GM12878 (cell line): ENCODE results near the gene NELFE. TPM values are rescaled to one million over a fixed set of nuclear protein-coding genes. Genes with fewer than 3 reads are reported as not detected.

ENCODE experiments used
- GABPA ChIP-seq: IDR thresholded peaks from 2 replicates; pipeline ENCODE4 v1.6.1; 2014; ENCODE audit warnings: antibody characterized with exemption, low read depth, mild to moderate bottlenecking, inconsistent platforms
- LARP7 ChIP-seq: fragments of 450-650 bp; IDR thresholded peaks from 2 replicates; pipeline ENCODE4 v1.6.1; 2017; ENCODE audit warnings: mild to moderate bottlenecking
- MXI1 ChIP-seq: fragments of 150-350 bp; IDR thresholded peaks from 2 replicates; pipeline ENCODE4 v1.6.1; 2011; ENCODE audit warnings: low read depth, mild to moderate bottlenecking, inconsistent platforms, low read length, improper control_type of control experiment
- polyA plus RNA-seq, 11 experiments: library from polyadenylated mRNA; depleted of rRNA in 4 of 11; unstranded in 6 of 11; stranded (reverse) in 5 of 11; fragments of >200 nt; fragmentation: Nextera tagmentation in 4 of 11; fragmentation: Illumina TruSeq in 1 of 11; extraction: Ambion mirVana in 4 of 11; extraction: Trizol in 1 of 11; gene quantifications; 1 replicate in 1 of 11; 2 replicates in 10 of 11; pipeline versions ENCODE4 v1.2.1 to v1.2.3, GENCODE V29; 2011 to 2016; ENCODE audit warnings: inconsistent platforms in 2 of 11, missing spikeins in 2 of 11, low read depth in 1 of 11
- total RNA-seq, 4 experiments: library from RNA; depleted of rRNA in 3 of 4; stranded (reverse); fragments of >200 nt in 3 of 4; fragmentation: Illumina TruSeq in 1 of 4; extraction: Trizol in 1 of 4; gene quantifications; 2 replicates each; pipeline versions ENCODE4 v1.2.1 to v1.2.3, GENCODE V29; 2013 to 2021
- TF ChIP-seq, protein P1 (sequence below): fragments of 450-650 bp; IDR thresholded peaks from 2 replicates; pipeline ENCODE4 v1.6.1; 2017; ENCODE audit warnings: mild to moderate bottlenecking, moderate library complexity
- TF ChIP-seq, protein P2 (sequence below): IDR thresholded peaks from 2 replicates; pipeline ENCODE4 v1.6.1; 2012; ENCODE audit warnings: low read length, inconsistent platforms
- TF ChIP-seq, protein P3 (sequence below): fragments of 450-650 bp; IDR thresholded peaks from 2 replicates; pipeline ENCODE4 v1.6.1; 2017; ENCODE audit warnings: mild to moderate bottlenecking, moderate library complexity

Gene NELFE
- total and polyA plus RNA-seq, 10 of the 15 experiments (the other 5 are each of a cell fraction or from before 2014, with no cell fraction given), result 8.5 to 105 (median 59.7) TPM

DNA sequence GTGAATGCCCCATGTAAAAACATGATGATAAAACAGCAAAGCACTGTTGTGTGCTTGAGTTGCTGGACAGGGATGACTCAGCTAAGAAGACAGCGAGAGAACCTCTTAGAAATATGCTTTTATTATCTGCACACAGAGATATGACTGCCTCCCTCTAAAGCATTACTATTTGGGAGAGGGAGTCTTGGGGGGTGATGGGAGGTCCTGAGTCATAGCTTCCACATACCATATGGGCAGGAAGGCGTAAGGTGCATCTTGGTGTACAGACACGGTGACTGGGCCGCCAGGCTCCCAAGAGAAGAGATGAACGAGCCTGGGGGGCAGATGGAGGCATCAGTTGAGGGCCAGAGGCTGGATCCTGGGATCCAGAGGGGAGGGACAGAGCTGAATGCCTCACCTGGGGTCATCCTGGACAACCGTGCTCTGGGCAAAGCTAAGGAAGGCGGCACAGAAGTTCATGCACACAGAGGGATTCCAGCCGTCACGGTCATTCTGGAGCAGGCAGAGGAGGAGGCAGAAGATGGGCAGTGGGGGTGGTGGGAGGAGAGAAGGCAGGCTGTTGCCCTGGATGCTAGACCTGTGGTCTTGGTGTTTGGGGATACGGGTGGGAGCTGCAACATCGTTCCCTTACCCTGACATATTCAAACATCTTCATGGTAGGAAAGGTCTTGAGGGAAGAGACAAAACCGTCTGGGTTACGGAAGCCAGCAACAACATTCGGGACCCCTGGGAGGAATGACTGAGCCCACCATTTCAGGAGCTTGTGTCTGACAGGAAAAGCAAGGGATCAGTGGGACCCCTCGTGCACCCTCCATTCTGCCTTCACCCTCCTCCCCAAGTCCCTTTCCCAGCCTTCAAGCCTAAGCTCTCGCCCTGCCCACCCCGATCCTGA, 11.2 kb upstream of the NELFE start (continued):
- TF ChIP-seq, protein P1, sequence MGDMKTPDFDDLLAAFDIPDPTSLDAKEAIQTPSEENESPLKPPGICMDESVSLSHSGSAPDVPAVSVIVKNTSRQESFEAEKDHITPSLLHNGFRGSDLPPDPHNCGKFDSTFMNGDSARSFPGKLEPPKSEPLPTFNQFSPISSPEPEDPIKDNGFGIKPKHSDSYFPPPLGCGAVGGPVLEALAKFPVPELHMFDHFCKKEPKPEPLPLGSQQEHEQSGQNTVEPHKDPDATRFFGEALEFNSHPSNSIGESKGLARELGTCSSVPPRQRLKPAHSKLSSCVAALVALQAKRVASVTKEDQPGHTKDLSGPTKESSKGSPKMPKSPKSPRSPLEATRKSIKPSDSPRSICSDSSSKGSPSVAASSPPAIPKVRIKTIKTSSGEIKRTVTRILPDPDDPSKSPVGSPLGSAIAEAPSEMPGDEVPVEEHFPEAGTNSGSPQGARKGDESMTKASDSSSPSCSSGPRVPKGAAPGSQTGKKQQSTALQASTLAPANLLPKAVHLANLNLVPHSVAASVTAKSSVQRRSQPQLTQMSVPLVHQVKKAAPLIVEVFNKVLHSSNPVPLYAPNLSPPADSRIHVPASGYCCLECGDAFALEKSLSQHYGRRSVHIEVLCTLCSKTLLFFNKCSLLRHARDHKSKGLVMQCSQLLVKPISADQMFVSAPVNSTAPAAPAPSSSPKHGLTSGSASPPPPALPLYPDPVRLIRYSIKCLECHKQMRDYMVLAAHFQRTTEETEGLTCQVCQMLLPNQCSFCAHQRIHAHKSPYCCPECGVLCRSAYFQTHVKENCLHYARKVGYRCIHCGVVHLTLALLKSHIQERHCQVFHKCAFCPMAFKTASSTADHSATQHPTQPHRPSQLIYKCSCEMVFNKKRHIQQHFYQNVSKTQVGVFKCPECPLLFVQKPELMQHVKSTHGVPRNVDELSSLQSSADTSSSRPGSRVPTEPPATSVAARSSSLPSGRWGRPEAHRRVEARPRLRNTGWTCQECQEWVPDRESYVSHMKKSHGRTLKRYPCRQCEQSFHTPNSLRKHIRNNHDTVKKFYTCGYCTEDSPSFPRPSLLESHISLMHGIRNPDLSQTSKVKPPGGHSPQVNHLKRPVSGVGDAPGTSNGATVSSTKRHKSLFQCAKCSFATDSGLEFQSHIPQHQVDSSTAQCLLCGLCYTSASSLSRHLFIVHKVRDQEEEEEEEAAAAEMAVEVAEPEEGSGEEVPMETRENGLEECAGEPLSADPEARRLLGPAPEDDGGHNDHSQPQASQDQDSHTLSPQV, result no peak
- TF ChIP-seq LARP7, result no peak
- no peak for TF ChIP-seq GABPA
- TF ChIP-seq, protein P2, sequence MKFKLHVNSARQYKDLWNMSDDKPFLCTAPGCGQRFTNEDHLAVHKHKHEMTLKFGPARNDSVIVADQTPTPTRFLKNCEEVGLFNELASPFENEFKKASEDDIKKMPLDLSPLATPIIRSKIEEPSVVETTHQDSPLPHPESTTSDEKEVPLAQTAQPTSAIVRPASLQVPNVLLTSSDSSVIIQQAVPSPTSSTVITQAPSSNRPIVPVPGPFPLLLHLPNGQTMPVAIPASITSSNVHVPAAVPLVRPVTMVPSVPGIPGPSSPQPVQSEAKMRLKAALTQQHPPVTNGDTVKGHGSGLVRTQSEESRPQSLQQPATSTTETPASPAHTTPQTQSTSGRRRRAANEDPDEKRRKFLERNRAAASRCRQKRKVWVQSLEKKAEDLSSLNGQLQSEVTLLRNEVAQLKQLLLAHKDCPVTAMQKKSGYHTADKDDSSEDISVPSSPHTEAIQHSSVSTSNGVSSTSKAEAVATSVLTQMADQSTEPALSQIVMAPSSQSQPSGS, result no peak
- TF ChIP-seq, protein P3, sequence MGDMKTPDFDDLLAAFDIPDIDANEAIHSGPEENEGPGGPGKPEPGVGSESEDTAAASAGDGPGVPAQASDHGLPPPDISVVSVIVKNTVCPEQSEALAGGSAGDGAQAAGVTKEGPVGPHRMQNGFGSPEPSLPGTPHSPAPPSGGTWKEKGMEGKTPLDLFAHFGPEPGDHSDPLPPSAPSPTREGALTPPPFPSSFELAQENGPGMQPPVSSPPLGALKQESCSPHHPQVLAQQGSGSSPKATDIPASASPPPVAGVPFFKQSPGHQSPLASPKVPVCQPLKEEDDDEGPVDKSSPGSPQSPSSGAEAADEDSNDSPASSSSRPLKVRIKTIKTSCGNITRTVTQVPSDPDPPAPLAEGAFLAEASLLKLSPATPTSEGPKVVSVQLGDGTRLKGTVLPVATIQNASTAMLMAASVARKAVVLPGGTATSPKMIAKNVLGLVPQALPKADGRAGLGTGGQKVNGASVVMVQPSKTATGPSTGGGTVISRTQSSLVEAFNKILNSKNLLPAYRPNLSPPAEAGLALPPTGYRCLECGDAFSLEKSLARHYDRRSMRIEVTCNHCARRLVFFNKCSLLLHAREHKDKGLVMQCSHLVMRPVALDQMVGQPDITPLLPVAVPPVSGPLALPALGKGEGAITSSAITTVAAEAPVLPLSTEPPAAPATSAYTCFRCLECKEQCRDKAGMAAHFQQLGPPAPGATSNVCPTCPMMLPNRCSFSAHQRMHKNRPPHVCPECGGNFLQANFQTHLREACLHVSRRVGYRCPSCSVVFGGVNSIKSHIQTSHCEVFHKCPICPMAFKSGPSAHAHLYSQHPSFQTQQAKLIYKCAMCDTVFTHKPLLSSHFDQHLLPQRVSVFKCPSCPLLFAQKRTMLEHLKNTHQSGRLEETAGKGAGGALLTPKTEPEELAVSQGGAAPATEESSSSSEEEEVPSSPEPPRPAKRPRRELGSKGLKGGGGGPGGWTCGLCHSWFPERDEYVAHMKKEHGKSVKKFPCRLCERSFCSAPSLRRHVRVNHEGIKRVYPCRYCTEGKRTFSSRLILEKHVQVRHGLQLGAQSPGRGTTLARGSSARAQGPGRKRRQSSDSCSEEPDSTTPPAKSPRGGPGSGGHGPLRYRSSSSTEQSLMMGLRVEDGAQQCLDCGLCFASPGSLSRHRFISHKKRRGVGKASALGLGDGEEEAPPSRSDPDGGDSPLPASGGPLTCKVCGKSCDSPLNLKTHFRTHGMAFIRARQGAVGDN, result no peak
- no peak for TF ChIP-seq MXI1
